ENCODE measurements around the gene MEGF11.

GRCh38 chr15:65963911-65964482 lies 289.6 kb downstream of the MEGF11 start:
- TF ChIP-seq POLR2A (IDR thresholded peaks at IDR 0.05), result no peak
- TF ChIP-seq, protein P1, sequence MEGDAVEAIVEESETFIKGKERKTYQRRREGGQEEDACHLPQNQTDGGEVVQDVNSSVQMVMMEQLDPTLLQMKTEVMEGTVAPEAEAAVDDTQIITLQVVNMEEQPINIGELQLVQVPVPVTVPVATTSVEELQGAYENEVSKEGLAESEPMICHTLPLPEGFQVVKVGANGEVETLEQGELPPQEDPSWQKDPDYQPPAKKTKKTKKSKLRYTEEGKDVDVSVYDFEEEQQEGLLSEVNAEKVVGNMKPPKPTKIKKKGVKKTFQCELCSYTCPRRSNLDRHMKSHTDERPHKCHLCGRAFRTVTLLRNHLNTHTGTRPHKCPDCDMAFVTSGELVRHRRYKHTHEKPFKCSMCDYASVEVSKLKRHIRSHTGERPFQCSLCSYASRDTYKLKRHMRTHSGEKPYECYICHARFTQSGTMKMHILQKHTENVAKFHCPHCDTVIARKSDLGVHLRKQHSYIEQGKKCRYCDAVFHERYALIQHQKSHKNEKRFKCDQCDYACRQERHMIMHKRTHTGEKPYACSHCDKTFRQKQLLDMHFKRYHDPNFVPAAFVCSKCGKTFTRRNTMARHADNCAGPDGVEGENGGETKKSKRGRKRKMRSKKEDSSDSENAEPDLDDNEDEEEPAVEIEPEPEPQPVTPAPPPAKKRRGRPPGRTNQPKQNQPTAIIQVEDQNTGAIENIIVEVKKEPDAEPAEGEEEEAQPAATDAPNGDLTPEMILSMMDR (IDR thresholded peaks at IDR 0.05), result no peak
